ENCODE measurements around the gene RBM33. TPM values are rescaled to one million over a fixed set of nuclear protein-coding genes. Genes with fewer than 3 reads are reported as not detected.

The RBM33 gene
- total RNA-seq, 2 experiments from 2014 or later = 73.7 to 84.8 TPM

- POLR2A ChIA-PET = no interaction called here
- ATAC-seq = no peak
- Mint-ChIP-seq H3K36me3 (ENCODE audit: low read depth) (peaks cover 50% of the 10 kb centered on the region), H3K27me3 (no peaks in the 10 kb centered on the region), H3K4me3 (no peak overlapping the region), H3K4me1 (ENCODE audit: low read depth) (no peaks in the 10 kb centered on the region), H3K27ac (no peak overlapping the region), H3K9me3 (no peaks in the 10 kb centered on the region)
- TF ChIP-seq, protein P1, sequence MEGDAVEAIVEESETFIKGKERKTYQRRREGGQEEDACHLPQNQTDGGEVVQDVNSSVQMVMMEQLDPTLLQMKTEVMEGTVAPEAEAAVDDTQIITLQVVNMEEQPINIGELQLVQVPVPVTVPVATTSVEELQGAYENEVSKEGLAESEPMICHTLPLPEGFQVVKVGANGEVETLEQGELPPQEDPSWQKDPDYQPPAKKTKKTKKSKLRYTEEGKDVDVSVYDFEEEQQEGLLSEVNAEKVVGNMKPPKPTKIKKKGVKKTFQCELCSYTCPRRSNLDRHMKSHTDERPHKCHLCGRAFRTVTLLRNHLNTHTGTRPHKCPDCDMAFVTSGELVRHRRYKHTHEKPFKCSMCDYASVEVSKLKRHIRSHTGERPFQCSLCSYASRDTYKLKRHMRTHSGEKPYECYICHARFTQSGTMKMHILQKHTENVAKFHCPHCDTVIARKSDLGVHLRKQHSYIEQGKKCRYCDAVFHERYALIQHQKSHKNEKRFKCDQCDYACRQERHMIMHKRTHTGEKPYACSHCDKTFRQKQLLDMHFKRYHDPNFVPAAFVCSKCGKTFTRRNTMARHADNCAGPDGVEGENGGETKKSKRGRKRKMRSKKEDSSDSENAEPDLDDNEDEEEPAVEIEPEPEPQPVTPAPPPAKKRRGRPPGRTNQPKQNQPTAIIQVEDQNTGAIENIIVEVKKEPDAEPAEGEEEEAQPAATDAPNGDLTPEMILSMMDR (IDR thresholded peaks at IDR 0.05) = no peak
- no peak for DNase-seq
- CTCF ChIA-PET = interaction anchor here (2.5 to 4.1 kb wide), 2 partner anchors 10 to 180 kb away, joined by 11 to 17 read pairs; no protein-coding TSS in a partner anchor
- intact Hi-C loops (cut with micrococcal nuclease) = no loop called here
Observed at GRCh38 chr7:155778349-155778748, 133.9 kb downstream of the RBM33 start.

DNA sequence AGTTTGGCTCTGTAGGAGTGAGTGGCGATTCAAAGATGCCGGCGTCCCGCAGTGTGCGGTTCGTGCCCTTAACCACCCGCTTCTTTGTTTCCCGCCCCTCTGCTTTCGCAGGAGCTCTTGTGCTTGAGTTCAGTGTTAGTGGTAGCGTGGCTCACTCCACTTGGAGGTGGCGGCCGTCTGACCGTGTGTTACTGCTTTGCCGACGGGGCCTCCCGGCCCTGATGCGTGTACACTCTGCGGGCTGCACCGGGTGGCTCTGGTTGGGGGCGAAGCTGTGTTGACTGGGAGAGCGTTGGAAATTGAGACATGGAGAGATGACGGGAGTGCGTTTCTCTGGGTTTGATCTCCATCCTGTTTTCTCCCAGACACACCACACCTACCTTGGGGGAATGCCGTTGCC lies 136.4 kb downstream of the RBM33 start:
- DNase-seq = no peak
- Mint-ChIP-seq H3K36me3 (ENCODE audit: low read depth) (peaks cover 39% of the 10 kb centered on the region), H3K9me3 (no peaks in the 10 kb centered on the region), H3K4me1 (ENCODE audit: low read depth) (no peaks in the 10 kb centered on the region), H3K27me3 (no peaks in the 10 kb centered on the region), H3K27ac (no peak overlapping the region), H3K4me3 (no peak overlapping the region)
- intact Hi-C loops (cut with micrococcal nuclease) = no loop called here
- CTCF ChIA-PET = interaction anchor here (2.1 kb wide), 1 partner anchor 13 kb away, joined by 6 read pairs; no protein-coding TSS in a partner anchor
- POLR2A ChIA-PET = no interaction called here
- no peak for ATAC-seq
- TF ChIP-seq, protein P1 (IDR thresholded peaks at IDR 0.05) = no peak

GRCh38 chr7:155781433-155781832 lies 137.0 kb downstream of the RBM33 start:
- ChIA-PET POLR2A (no interaction called here), CTCF (interaction anchor here (2.1 kb wide), 1 partner anchor 13 kb away, joined by 6 read pairs; no protein-coding TSS in a partner anchor)
- intact Hi-C loops (cut with micrococcal nuclease) = no loop called here
- Mint-ChIP-seq H3K27me3 (peaks cover 3% of the 10 kb centered on the region), H3K4me3 (no peak overlapping the region), H3K9me3 (no peaks in the 10 kb centered on the region), H3K4me1 (ENCODE audit: low read depth) (no peaks in the 10 kb centered on the region), H3K27ac (no peak overlapping the region), H3K36me3 (ENCODE audit: low read depth) (peaks cover 37% of the 10 kb centered on the region)
- TF ChIP-seq, protein P1 (IDR thresholded peaks at IDR 0.05) = no peak
- DNase-seq (no peak), ATAC-seq (no peak)

DNA sequence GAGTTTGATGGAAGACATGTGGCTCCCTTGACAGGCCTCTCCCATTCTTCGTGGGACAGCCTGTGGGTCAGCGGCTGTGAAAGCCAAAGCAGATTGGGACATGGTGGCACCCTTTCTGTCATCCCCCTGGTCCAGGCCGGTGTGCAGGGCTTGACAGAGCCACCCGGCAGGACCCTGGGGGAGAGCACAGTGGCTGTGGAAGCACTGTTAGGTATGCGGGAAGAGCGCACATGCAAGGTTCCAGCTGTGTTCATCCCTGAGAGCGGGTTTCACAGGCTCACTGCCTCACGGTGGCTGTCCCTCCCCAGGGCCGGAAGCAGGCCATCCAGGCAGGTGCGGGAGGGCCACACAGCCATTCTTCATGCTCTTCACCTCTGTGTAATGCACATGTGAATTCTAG lies 138.0 kb downstream of the RBM33 start:
- H3K36me3 Mint-ChIP-seq (ENCODE audit: low read depth) = peaks cover 32% of the 10 kb centered on the region
- H3K4me1 Mint-ChIP-seq (ENCODE audit: low read depth) = no peaks in the 10 kb centered on the region
- no peak overlapping the region for H3K4me3 Mint-ChIP-seq
- TF ChIP-seq, protein P1 (IDR thresholded peaks at IDR 0.05) = no peak
- no peak for ATAC-seq
- CTCF ChIA-PET = interaction anchor here (1.0 to 2.1 kb wide), 2 partner anchors 14 to 184 kb away, joined by 3 to 6 read pairs; no protein-coding TSS in a partner anchor
- H3K9me3 Mint-ChIP-seq = no peaks in the 10 kb centered on the region
- no peak overlapping the region for H3K27ac Mint-ChIP-seq
- H3K27me3 Mint-ChIP-seq = peaks cover 3% of the 10 kb centered on the region
- intact Hi-C loops (cut with micrococcal nuclease) = no loop called here
- POLR2A ChIA-PET = interaction anchor here (0.6 kb wide), 1 partner anchor 1374 kb away, joined by 3 read pairs; no protein-coding TSS in a partner anchor
- DNase-seq = no peak

DNA sequence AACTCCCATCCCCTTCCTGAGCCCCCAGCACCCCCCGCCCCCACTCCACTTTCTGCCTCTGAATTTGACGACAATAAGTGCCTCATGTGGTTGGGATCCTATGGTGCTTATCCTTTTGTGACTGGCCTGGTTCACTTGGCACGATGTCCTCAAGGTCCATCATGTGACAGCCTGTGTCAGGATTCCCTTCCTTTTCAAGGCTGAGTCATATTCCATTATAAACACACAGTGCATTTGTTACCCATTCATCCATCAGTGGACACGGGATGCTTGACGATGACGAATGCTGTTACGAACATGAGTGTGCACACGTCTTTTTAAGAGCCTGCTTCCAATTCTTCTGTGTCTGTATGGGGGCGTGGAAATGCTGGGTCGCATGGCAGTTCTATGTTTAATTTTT lies 141.1 kb downstream of the RBM33 start:
- no peak for DNase-seq
- Mint-ChIP-seq H3K36me3 (ENCODE audit: low read depth) (peaks cover 25% of the 10 kb centered on the region), H3K27ac (no peak overlapping the region), H3K4me3 (no peak overlapping the region), H3K4me1 (ENCODE audit: low read depth) (peaks cover 3% of the 10 kb centered on the region), H3K9me3 (no peaks in the 10 kb centered on the region), H3K27me3 (peaks cover 7% of the 10 kb centered on the region)
- intact Hi-C loops (cut with micrococcal nuclease) = no loop called here
- POLR2A ChIA-PET = no interaction called here
- CTCF ChIA-PET = interaction anchor here (1.0 to 1.2 kb wide), 2 partner anchors 10 to 18 kb away, joined by 3 to 4 read pairs; no protein-coding TSS in a partner anchor
- TF ChIP-seq, protein P1 (IDR thresholded peaks at IDR 0.05) = no peak
- no peak for ATAC-seq
